CD4-positive, alpha-beta T cell treated with Interleukin-15 for 1 hour (primary cell): Measurements from ENCODE around the gene STUM.
"Not testable (repeated sequence)": the region's sequence is repeated elsewhere in the genome, so short reads cannot be mapped to it uniquely, and the experiment has no call there.

Experiments
- DNase-seq: peaks from one replicate; pipeline ENCODE4 v3.0.0-alpha.2; 2020

STUM gene

DNA sequence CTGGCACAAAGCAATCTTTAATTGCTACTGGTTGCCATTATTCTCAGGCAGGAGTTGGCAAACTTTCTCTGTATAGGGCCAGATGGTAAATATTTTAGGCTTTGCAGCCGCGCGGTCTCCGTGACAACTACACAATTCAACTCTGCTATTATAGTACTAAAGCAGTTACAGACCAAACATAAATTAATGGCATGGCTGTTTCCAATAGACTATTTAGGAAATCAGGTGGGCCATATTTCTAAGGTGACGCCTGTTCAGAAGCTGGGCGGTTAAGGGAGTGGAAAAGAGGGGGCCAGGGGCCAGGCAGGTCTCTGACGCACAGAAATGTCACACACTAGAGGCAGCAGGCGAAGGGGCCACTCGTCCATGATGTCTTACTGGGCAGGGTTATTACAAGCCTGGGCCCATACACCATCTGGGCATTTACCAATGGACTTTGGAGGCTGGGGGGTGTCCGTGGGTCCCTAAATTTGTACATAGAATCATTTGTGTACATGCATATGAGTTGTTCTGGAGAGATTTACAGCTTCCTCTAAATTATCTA lies 80.1 kb downstream of the STUM start:
- peak; percentile 5 for DNase-seq

DNA sequence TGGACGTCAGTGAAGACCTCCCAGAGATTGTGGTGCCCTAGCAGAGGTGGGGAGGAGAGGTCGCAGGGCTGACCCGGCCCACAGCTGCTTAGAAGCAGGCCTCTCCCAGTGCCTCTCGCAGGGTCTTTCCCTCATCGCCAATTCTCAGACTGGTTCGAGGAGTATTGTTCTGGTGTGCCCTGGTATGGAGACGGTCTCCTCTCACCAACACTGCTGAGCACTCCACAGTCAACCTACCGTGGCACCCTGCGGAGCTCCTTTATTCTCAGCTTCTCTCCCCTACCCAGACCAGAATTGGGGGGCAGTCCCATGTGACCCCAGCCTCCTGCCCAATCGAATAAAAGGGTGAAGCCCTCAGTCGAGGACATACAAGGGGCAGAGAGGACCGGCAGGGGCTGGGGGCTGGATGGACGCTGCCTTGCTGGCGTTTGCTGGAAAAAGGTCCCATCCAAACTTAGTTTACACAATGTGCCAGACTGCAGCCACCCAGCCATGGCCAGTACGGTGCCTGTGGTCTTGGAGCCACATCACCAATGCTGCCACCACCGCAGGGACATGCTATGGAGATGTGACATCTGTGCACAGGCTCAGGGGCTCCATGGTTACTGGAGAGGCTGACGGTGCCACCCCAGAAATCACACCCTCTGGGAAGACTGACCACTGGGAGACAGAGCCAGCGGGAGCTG lies 80.8 kb downstream of the STUM start:
- peak; percentile 10 for DNase-seq

DNA sequence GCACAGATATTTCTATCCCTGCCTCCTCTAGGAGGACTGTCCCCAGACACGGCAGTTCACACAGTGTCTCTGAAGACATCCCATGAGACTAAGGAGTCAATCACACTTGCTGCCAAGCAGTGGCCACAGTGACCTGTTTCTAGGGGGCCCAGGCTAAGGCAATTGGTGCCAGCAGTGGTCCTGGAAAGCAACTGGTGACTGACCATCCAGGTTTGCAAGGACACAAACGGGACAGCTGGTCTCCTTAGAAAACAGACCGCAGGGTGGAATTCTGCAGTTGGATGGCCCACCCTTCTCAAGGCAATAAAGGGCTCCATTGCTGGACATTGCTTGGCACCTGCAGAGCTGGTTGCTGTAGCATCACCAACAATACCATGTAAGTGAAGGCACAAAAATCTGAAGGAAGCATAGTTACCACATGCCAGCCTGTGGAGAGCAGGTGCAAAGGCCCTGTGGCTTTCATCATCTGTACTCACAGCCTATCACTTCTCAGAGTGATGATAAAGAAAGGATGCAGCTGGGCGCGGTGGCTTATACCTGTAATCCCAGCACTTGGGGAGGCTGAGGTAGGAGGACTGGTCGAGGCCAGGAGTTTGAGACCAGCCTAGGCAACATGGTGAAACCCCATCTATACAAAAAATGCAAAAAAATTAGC lies 81.5 kb downstream of the STUM start:
- peak; percentile 6 for DNase-seq

DNA sequence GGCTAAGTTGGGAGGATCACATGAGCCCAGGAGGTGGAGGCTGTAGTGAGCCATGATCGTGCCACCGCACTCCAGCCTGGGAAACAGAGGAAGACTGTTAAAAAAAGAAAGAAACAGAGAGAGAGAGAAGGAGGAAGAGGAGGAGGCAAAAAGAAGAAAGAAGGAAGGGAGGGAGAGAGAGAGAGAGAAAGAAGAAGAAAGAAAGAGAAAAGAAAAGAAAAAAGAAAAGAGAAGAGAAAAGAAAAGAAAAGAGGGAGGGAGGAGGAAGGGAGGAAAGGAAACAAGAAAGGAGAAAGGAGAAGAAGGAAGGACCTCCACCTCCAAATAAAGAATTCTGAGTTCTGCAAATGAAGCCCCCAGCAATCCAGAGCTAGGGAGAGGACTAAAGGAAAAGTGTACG lies 82.0 kb downstream of the STUM start:
- DNase-seq, result peak; percentile 2

DNA sequence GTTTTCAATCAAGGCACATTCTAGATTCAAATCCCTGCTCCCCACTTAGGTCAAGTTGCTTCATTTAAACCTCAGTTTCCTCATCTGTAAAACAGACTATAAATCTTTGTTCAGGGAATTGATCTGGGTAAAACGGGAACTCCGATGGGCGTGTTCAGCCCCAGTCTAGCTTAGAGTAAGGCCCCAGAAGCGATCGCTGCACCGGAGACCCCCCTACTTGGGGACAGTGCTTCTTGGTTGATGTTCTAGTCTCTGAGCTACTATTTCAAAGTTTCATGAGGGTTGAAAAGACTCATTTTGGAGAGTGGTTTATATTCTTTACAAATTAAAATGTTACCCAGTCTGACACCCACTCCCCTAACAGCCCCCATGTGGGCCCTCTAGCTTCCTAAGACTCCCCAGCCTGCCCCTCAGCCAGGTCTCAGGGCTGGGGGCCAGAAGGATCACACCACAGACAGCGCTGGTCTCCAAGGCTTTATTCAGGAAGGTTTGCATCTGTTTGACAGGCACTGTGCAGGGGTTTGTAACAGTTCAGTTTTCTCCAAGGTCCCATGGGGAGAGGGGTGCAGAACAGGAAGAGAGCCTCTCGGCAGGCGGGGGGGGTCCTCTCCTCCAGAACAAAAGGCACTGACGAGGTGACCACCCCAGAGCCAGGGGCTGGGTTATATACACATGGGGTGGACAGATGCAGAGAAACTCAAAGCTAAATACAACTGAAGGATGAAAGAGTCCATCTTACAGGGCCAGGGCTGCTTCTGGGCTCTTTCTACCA lies 82.9 kb downstream of the STUM start:
- peak; percentile 1 for DNase-seq

DNA sequence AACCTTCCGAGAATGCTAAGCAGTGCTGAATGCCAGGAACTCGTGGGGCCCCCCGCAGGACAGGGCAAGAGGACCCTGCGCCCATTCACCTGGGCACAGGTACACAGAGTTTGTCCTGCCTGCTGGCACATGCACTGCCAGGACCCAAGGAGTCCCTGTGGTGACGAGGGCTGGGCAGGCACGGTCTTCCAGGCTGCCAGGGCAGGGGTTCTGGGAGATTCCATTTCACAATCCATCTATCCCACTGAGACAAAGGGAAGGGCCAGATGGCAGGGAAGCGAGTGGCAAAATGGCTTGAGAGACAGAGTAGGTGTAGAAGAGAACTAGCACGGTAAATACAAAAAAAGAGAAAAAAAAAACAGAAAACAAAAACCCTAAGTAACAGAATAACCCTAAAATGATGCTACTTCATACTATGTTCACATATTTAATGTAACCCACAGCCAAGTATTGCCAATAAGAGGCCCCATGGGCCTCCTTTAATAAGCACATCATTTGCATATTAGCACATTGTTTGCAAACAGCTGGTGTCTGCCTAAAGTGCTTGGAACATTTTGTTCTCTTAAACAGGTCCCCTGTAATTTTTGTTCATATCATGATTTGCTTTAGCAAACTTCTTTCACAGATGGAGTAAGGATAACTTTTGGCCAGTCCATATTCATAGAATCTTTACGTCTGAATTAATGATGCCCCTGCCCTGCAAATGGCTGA lies 83.8 kb downstream of the STUM start:
- DNase-seq, result peak; percentile 7

DNA sequence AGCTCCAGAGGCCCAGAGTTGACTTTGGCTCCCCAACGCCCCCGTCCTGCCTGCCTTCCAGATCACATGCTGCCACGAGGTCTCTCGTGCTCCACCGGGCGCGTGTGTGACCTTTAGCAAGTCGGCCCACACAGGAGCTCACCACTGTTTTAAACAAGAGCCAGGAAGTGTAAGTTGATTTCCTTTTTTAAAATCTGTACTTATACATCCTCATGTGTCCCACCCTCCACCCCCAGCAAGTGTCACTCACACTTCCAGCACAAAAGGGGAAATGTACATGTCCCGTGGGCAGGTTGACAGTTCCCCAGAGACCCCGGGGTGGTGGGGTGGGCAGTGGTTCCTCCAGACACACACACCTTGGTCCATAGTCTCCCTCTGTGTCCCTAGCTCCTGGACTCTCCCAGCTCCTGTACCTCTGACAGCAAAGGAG lies 84.4 kb downstream of the STUM start:
- DNase-seq, result peak; percentile 36

DNA sequence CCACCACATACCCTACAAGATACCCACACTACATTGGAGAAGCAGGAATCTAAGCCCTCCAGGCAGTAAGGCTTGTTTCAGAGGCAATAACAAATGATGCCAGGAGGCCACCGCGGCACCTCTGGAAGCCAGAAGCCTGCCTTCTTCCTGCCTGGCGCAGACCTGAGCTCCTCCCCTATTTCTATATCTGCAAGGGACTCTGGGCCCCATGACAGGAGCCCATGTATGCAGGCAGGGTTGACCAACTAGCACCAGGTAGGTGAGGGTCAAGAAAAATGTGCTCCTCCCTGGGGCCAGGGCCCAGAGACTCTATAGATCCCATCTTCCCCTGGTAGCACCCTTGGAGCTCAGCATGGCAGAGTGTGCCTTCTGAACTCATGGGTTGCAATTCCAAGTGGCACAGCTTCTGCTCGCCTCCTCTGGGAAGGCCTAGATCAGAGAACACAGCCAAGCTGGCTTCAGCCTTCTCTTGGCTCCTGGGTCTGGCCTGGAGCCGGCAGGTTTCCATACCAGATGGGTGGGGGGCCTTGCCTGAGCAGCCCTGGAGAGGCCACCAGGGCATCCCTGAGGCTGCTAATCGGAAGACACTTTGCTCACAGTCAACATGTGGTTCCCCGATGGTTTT lies 85.1 kb downstream of the STUM start:
- DNase-seq, result peak; percentile 10

DNA sequence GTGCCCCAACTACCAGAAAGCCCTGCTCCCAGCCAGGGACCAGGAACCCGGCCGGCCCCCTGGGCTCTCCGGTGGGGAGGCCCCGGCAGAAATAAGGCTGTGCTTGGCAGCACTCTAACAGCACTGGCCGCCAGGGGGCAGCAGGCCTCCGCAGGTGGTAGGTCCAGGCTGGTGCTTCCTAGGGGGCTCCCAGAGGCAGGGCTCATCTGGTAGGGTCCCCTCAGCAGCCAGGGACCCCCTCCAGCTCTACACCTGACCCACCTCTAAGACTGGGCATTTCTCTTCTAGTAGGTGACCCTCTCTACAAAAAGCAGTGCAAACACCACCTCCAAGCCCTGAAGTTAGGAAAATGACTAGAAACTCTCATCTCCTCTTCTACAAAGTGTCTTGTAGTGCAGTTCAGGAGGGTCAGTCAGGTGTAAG lies 85.6 kb downstream of the STUM start:
- DNase-seq, result peak; percentile 76

DNA sequence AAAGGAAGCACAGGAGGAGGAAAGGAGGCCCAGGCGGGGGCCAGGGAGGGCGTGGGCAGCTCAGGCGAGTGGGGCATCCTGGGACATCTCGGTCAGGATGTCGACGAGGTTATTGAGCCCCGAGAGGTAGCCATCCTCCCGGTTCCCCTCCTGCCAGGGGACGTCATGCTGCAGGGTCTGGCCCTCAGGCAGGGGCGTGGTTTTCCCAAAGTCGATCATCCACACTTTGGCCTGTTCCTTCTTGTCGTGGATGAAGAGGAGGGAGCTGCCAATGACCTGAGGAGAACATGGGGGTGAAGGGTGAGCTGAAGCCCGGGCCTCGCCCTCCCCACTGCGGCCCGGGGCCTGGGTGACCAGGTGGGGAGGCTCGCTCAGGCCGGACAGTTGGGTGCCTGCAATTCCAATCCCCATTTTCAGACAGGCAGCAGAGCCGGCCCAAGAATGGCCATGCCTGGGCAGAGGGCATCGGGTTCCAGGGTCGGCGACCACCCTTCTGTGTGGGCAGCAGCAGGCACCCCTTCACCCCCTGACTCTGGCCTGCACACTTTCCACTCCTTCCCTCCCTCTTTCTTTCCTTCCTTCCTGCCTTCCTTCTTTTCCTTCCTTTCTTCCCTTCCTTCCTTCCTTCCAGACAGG lies 86.2 kb downstream of the STUM start:
- DNase-seq, result peak; percentile 17

DNA sequence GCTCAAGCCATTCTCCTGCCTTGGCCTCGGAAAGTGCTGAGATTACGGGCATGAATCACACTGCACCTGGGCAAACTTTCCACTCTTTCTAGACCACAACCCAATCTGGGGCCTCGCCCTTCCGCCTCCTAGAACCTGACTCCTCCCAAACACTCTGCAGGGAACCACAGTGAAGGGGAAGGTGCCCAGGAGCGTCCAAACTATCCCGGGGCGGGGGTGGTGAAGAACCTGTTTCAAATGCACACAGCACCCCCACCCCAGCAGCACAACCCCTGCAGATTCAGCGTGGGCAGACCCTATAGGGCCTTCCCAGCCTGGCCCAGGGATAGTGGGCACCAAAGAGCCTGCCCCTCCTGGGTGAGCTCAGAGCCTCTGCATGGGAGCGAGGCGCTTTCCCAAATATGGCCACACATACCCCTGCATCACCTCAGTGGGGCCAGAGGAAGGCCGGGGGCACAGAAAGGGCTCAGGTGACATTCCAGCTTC lies 86.9 kb downstream of the STUM start:
- DNase-seq, result peak; percentile 19

DNA sequence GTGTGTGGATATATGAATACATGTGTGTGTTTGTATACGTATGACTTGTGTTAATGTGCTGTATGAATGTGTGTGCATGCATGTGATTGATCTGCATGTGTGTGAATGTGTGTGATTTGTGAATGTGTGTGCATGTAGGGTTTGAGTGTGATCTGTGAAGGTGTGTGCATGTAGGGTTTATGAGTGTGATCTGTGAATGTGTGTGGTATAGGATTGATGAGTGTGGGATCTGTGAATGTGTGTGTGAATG lies 88.2 kb downstream of the STUM start:
- DNase-seq, result no peak

DNA sequence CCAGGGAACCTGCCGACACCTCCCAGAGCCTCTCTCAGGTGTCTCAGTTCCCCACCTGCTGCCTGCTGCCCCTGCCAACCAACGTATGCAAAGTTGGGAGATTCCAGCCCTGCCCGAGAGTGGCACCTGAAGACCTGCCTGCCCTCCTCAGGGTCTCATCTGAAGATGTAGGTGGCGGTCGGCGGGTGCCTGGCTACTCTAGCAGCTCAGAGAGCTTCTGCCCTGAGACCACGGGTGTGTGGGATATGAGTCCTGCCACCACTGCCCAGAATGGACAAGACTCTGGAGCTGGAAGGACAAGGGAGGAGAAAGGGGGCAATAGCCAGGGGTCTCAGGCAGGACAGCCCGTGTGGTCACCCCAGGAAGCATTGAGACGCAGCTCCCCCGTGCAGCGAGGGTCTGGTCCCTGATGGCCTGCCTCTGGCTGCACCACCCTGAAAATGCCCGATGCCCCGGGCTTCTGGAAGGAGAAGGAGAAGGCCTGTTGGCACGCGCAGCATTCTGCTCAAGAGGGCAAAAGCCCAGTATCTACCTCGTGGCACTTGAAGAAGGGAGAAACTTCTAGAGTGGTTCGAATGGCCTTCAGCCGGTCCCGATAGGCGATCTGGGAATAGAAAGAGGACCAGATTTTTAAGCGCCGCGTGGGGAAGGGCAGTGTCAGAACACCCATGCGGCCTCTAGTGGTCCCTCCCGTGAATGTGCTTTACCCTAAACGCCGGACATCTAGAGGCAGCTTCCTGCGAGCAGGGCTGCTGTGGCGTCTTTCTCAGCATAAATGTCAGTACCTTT lies 88.8 kb downstream of the STUM start:
- DNase-seq, result peak; percentile 15

DNA sequence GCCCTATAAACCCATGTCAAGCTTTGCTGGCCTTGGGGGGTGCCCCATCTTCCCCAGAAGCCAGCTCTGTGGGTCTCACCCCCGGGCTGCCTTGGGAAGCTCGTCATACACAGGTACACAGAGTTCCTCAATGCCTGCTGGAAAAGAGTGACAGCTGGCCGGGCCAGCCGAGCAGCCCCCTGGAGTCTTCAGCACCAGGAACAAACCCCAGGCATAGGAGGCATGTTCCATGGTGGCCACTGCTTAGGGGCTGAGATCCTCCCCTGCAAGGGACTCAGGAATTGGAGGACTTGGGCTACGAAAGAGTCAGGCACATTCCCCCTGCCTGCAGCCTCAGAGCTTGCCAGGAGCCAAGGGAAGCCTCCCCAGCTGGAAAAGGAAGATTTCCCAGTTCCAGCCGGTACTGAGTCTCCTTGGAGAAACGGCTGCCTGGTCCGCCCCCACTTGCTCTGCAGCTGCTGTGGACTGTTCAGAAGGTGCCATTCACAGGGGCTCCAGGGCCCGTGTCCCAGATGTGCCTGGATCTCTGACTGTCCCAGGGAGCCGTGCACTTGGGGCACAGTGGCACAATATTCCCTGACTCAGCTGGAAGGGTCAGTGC lies 89.5 kb downstream of the STUM start:
- DNase-seq, result peak; percentile 5

DNA sequence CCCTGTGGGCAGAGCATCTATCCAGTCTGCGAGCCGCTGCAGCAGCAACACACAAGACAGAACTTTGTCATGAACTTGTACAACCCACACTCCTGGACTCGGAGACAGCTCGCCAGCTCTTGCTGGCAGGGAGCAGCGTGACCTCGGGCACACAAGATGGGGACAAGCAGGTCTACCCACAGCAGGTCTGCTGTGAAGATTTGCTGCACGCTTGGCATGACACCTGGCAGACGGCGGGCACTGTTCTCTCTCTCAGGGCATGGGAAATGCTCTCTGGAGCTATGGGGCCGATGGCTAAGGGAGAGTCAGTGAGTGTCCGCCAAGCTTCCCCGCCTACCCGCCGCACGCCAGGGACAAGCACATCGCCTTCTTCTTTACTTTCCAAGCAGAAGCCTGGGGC lies 90.0 kb downstream of the STUM start:
- no peak for DNase-seq

DNA sequence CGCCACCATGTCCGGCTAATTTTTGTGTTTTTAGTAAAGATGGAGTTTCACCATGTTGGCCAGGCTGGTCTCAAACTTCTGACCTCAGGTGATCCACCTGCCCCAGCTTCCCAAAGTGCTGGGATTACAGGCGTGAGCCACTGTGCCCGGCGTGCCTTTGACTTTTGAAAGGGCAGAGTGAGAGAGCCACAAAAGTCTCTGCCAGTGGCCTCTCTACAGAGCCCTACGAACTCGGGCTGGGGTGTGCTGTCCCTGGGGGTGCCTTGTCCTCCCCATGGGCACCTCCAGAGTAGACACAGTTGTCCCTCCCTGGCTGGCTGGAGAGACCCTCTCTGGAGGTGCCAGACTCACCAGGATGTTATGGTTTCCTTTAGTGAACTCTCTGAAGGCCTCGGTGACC lies 90.6 kb downstream of the STUM start:
- DNase-seq, result not testable (repeated sequence)

DNA sequence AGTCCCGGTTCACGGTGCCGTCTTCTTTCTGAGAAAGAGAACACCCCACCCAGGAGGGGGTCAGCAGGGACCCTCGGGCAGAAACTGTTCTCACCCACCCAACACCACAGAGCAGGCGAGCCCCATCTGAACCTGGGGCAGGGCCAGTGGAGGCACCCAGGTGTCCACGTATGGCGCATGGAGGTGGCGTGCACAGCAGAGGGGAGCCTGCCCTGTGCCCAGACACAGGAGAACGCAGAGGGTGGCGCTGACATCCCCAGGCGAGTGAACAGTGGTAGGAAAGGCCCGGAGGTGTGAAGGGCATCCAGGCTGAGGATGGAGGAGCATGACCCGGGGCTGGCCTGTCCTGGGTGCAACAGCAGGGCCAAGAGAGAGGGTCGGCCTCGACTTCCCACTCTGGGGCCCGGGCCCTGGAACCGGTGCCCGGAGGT lies 91.1 kb downstream of the STUM start:
- no peak for DNase-seq

DNA sequence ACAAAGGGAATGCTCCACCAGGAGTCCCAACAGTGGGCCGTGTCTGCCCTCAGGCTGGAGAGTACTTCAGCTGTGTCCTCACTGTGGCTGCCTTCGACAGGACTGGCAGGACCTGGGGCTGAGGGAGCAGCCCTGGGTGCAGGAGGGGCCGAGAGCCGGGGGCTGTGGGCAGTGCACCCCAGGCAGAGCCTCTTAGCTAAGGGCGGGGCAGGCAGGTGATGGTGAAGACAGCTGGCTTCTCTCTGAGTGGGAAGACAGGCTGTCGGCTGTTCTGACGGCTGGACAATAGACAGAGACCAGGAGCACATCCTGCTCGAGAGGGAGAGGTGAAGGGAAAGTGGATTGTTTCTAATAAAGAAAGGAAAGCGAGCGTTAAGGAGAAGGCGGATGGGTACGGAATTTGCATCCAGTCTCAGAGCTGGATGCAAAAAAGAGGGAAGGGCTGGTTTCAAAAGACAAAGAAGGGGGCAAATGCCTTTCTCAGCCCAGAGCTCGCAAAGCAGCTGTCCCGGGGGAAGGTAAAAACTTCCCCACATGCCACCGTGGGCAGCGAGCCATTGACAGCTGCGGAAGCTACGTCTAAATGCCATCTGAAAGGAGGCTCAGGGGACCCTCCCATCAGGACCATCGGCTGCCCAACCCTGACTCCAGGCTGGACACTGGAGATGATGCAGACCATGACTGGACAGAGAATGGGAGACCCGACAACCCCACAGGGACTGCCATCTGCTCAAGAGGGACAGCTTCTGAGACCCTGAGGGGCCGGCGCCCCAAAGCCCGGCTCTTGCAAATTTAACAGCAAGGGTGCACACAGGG lies 92.0 kb downstream of the STUM start:
- no peak for DNase-seq

DNA sequence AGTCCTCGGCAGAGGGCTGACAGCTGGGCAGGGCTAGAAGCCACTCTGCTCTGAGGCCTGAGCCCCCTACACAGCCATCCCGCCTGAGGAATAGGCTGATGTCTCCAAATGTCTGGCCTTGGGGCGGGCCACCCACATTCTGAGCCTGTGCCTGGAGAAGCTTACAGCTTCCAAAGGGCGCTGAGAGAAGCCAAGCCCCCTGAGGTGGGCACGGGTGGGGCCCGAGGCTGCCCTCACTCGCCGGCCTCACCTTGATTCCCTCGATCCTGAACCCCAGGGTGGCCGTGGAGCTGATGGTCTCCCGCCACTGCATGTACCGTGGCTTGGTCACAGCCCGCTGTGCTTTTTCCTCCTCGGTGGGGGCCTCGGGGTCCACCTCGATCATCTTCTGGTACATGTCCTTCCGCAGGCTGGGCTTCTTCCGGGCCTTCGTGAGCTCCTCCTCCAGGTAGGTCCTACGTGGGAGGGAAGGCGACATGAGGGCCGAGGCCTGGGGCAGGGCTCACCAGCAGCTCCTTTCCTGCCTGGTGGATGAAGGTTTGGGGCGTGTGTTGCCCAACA lies 93.2 kb downstream of the STUM start:
- no peak for DNase-seq

DNA sequence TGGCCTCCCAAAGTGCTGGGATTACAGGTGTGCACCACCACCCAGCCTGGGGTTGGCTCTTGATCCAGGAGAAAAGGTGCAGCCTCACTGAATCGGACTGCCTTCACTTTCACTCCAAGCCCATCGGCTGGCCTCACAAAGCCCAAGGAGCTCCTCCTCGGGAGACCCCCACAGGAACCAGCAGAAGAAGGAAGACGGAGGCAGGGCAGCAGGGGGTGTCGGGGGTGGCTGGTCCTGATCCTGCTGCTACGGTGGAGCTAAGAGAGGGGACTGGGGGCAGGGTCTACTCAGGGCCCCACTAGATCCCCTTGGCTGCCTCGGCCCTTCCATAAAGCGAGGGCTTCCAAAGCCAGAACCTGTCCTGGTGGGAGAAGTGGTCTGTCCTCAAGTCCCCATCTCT lies 93.9 kb downstream of the STUM start:
- DNase-seq, result no peak
